Thymus (tissue), 11 donors: Measurements from ENCODE around the gene TMUB1. TPM values are rescaled to one million over a fixed set of nuclear protein-coding genes. Genes with fewer than 3 reads are reported as not detected.

Experiments used
- DNase-seq, 9 donors: peaks; one replicate each; pipeline ENCODE4 v3.0.0-alpha.2; 2013; ENCODE audit warnings: low spot score in 9 of 9, low read depth in 6 of 9, missing footprints in 1 of 9
- H3K27ac ChIP-seq, 2 donors: one replicate each; pipeline ENCODE4 v1.5.1; 2013; ENCODE audit warnings: control low read depth in 1 of 2, low read depth in 1 of 2, low read length in 1 of 2, mild to moderate bottlenecking in 1 of 2, moderate library complexity in 1 of 2
- H3K27me3 ChIP-seq, 2 donors: one replicate each; pipeline ENCODE4 v1.5.1; 2013; ENCODE audit warnings: low read length in 1 of 2; ENCODE audit not compliant: control insufficient read depth in 2 of 2, insufficient read depth in 1 of 2
- H3K36me3 ChIP-seq, 2 donors: one replicate each; pipeline ENCODE4 v1.5.1; 2013; ENCODE audit warnings: low read length in 1 of 2, mild to moderate bottlenecking in 1 of 2, moderate library complexity in 1 of 2; ENCODE audit not compliant: control insufficient read depth in 2 of 2, insufficient read depth in 2 of 2
- H3K4me1 ChIP-seq, 2 donors: one replicate each; pipeline ENCODE4 v1.5.1; 2013; ENCODE audit warnings: low read length in 2 of 2; ENCODE audit not compliant: control insufficient read depth in 2 of 2, insufficient read depth in 2 of 2
- H3K4me3 ChIP-seq, 2 donors: one replicate each; pipeline ENCODE4 v1.5.1; 2013; ENCODE audit warnings: low read length in 2 of 2, control low read depth in 1 of 2, mild to moderate bottlenecking in 1 of 2
- H3K9me3 ChIP-seq, 2 donors: one replicate each; pipeline ENCODE4 v1.5.1; 2013; ENCODE audit warnings: low read length in 1 of 2, mild to moderate bottlenecking in 1 of 2; ENCODE audit not compliant: control insufficient read depth in 2 of 2, insufficient read depth in 1 of 2
- WGBS: extraction: QIAGEN DNeasy Blood & Tissue Kit; methylation state at CpG from one replicate; pipeline ENCODE4 v1.1.7; 2013; 5-methylcytosine and 5-hydroxymethylcytosine counted together
- polyA plus RNA-seq: library from polyadenylated mRNA; stranded (reverse); fragments of 200-250 nt; gene quantifications from one replicate; pipeline ENCODE4 v1.2.3, GENCODE V29; 2013
- total RNA-seq: library from RNA; stranded (reverse); fragments of 120-200 nt; gene quantifications from one replicate; pipeline ENCODE4 v1.2.4, GENCODE V29; 2013
- donor health status: healthy.

The TMUB1 gene
- total and polyA plus RNA-seq, 2 donors, result 17.0 to 68.4 TPM

DNA sequence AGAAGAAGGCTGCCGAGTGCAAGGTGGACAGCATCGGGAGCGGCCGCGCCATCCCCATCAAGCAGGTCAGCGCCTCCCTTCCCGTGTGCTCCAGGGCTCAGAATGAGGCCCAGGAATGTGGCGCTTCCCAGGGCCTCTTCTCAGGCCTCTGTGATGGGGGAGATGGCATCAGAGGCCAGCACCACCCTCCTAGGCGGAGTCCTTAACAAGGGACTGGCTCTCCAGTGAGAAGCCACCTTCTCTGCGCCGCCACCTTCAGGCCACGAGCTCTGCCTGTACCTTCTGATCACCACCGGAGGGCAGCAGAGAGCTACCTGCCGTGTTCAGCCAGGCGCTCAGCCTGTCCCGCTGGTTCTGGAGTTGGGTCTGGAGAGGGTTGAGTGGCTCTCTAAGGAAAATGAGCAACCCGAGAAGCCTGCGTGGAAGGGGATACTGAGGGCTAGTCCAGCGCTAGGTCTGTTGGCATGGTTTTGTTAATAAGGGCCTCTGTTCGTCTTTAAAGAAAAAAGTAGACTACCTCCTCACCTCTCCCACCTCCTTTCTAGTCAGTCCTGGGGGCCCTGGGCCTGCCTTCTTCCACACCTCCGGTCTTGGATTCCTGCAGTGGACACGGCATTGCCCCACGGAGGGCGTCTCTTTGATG lies 40.6 kb upstream of the TMUB1 start:
- Histone ChIP-seq H3K27me3 (peaks cover 0 to 38% of the 10 kb centered on the region in 2 donors), H3K9me3 (peaks cover 0 to 6% of the 10 kb centered on the region in 2 donors), H3K4me3 (no peak overlapping the region), H3K36me3 (peaks cover 0 to 4% of the 10 kb centered on the region in 2 donors), H3K27ac (no peak overlapping the region), H3K4me1 (peaks cover 0 to 2% of the 10 kb centered on the region in 2 donors)
- WGBS, result 59% methylated on average over 24 of the region's 24 CpGs
- DNase-seq, result peak; percentile 45 to 84 (median 65)

DNA sequence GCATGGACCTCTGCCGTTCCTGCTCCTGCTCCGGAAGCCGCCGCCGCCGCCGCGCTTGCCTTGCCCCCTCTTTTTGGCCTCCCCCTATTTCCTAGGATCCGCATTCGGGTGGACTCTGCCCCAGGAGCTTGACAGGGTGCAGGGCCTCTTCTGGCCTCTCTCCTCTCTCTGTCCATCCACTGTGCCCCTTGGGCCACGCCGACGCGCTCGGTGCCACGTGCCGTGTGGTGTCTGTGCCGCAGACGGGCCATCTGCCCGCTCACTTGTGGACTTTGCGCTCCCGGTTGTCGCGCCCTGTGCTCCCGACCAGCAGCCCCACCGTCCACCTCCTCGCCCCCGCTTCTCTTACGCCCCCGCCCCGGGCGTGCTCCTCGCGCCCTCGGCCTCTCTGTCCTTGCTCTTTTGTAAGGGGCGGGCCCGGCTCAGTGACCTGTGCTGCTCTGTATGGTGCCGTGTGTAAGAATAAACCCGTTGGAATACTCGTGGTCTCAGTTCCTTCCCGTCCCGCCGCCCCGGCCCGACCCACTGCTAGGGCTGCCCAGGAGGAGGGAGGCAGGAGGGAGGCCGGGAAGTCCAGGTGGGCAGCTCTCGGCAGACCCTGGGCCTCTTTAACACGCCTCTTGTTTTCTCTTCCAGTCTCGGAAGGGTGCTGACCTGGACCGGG lies 40.0 kb upstream of the TMUB1 start:
- 96% methylated on average over 50 of the region's 50 CpGs for WGBS
- peaks cover 0 to 2% of the 10 kb centered on the region in 2 donors for H3K4me1 ChIP-seq
- H3K4me3 ChIP-seq, result no peak overlapping the region
- peaks cover 0 to 6% of the 10 kb centered on the region in 2 donors for H3K9me3 ChIP-seq
- peaks cover 0 to 4% of the 10 kb centered on the region in 2 donors for H3K36me3 ChIP-seq
- peaks cover 0 to 38% of the 10 kb centered on the region in 2 donors for H3K27me3 ChIP-seq
- DNase-seq, result no peak
- H3K27ac ChIP-seq, result no peak overlapping the region

DNA sequence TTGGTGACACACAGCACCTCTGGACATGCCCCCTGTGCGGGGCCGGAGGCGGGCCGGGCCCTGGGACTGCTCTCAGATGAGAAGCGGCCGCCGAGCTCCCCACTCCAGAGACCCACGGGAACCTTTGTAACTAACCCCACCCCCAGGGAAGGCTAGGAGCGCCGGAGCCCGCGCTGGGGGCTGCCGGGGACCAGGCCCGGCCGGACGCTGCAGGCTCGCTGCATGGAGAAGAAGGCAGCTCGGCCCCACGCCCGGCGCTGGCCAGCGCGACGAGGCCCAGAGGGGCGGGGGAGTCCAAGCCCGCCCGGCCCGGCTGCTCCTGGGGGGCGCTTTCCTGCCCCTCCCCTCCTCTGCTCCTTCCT lies 39.5 kb upstream of the TMUB1 start:
- DNase-seq, result no peak
- H3K36me3 ChIP-seq, result peaks cover 0 to 4% of the 10 kb centered on the region in 2 donors
- no peak overlapping the region for H3K27ac ChIP-seq
- 98% methylated on average over 29 of the region's 29 CpGs for WGBS
- peaks cover 0 to 2% of the 10 kb centered on the region in 2 donors for H3K4me1 ChIP-seq
- H3K9me3 ChIP-seq, result peaks cover 0 to 6% of the 10 kb centered on the region in 2 donors
- H3K4me3 ChIP-seq, result no peak overlapping the region
- H3K27me3 ChIP-seq, result peaks cover 0 to 39% of the 10 kb centered on the region in 2 donors

DNA sequence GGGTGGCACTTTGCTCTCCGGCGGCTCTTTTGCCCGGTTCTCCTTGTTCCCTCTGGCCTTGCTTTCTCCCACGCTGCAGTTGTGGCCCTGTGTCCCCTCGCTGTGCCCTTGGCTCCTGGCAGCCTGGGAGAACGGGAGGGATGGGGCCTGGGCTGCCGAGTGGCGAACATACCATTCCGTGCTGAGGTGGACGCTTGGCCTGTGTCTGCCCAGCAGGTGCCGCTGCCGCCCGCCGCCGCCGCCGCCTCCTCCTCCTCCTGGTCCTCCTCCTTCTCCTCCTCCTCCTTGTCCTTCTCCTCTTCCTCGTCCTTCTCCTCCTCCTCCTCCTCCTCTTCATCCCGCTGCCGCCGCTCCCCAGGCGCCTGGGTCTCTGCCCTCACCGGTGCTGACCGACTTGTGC lies 39.0 kb upstream of the TMUB1 start:
- H3K9me3 ChIP-seq, result peaks cover 0 to 6% of the 10 kb centered on the region in 2 donors
- H3K36me3 ChIP-seq, result peaks cover 0 to 4% of the 10 kb centered on the region in 2 donors
- no peak overlapping the region for H3K27ac ChIP-seq
- H3K4me3 ChIP-seq, result no peak overlapping the region
- H3K4me1 ChIP-seq, result peaks cover 0 to 2% of the 10 kb centered on the region in 2 donors
- peaks cover 0 to 40% of the 10 kb centered on the region in 2 donors for H3K27me3 ChIP-seq
- DNase-seq, result no peak
- WGBS, result 97% methylated on average over 24 of the region's 24 CpGs

DNA sequence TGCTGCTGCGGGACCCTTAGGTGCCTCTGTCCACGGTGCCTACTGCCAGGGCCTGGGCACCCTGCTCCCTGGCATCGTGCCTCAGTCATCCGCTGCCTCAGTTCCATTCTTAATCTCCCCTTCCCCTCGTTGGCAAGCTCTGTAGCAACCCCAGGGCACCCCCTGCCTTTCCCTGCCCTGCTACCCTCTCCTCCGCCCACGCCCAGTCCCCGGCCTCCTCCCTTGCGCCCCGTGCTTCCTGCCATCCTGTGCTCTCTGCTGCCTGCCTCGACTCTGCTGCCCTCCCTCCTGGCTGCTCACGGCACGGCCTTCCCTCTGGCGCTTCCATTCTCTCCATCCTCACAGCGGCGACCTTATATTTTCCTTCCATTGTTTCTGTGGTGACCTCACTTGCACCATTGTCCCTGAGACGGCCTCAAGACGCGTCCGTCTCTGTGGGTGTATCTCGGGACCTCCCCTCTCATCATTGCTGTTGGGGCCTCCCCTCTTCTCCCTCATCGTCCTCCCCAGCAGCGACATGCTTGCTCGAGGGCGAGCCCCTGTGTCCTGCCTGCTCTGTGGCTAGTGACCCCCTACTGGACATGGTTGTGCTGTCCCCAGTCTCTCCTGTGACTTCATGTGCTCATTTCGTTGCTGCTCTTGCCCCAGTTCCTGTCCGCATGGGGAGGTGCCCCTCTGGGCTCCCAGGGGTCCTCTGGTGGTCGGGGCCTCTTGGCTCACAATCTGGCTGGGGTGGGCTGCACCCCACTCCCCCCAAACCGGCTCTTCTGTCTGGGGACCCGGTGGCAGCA lies 38.3 kb upstream of the TMUB1 start:
- peaks cover 0 to 6% of the 10 kb centered on the region in 2 donors for H3K9me3 ChIP-seq
- no peak overlapping the region for H3K4me3 ChIP-seq
- DNase-seq, result no peak
- peaks cover 6 to 40% of the 10 kb centered on the region in 2 donors for H3K27me3 ChIP-seq
- H3K36me3 ChIP-seq, result peaks cover 0 to 4% of the 10 kb centered on the region in 2 donors
- peaks cover 0 to 2% of the 10 kb centered on the region in 2 donors for H3K4me1 ChIP-seq
- H3K27ac ChIP-seq, result no peak overlapping the region
- WGBS, result 91% methylated on average over 30 of the region's 30 CpGs

DNA sequence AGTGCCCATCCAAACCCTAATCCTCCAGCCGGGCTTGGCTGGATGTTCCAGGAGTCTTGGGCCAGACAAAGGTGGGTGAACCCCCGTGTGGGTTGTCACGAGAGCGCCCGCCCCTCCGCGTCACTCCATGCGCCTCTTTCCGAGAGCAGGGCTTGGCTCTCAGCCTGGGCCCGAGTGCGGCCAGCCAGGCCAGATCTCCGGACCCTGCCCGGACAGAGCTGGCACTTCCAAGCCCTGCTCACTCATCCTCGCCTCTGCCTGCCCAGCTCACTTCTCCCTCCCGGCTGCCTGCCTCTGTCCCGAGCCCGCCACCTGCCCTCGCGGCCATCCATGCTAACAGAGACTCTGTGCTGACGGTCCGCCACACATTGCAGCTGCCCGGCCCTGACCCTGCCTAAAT lies 37.6 kb upstream of the TMUB1 start:
- WGBS, result 96% methylated on average over 22 of the region's 22 CpGs
- DNase-seq, result no peak

DNA sequence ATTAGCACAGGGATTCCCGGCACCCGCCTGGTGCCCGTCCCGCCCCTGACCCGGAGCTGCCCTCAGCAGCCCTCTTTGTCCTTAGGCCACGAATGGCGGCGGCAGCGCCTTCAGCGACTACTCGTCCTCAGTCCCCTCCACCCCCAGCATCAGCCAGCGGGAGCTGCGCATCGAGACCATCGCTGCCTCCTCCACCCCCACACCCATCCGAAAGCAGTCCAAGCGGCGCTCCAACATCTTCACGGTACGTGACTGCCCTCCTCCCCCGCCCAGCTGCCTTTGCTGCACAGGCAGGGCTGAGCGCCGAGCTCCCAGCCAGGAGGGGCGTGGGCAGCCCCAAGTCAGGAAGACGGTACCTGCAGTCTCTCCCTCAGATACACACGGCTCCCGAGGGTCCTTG lies 36.6 kb upstream of the TMUB1 start:
- H3K27me3 ChIP-seq, result peaks cover 22 to 35% of the 10 kb centered on the region in 2 donors
- peaks cover 0 to 2% of the 10 kb centered on the region in 2 donors for H3K4me1 ChIP-seq
- peaks cover 0 to 4% of the 10 kb centered on the region in 2 donors for H3K36me3 ChIP-seq
- H3K9me3 ChIP-seq, result peaks cover 0 to 6% of the 10 kb centered on the region in 2 donors
- no peak overlapping the region for H3K27ac ChIP-seq
- H3K4me3 ChIP-seq, result no peak overlapping the region
- no peak for DNase-seq
- 96% methylated on average over 27 of the region's 27 CpGs for WGBS

More for the DNA sequence above, 37.6 kb upstream of the TMUB1 start:
- Histone ChIP-seq H3K27ac (no peak overlapping the region), H3K9me3 (peaks cover 0 to 6% of the 10 kb centered on the region in 2 donors), H3K27me3 (peaks cover 12 to 40% of the 10 kb centered on the region in 2 donors), H3K36me3 (peaks cover 0 to 4% of the 10 kb centered on the region in 2 donors), H3K4me3 (no peak overlapping the region), H3K4me1 (peaks cover 0 to 2% of the 10 kb centered on the region in 2 donors)

DNA sequence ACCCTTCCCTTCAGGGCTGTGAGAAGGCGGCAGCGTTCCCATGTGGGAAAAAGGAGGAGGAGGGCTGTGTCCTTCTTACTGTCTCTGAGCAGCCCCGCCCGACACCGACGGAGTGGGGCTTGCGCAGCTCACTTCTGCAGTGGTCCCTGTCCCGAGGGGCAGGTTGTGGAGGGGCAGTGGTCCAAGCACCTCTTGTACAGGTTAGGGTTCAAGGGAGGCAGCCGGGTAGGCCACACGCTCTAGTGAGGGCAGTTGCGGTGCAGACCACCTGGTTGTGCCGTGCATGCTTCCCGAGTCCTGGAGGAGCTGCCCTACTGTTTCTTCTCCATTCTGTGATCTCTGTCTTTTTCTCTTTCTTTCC lies 35.7 kb upstream of the TMUB1 start:
- 93% methylated on average over 13 of the region's 13 CpGs for whole genome bisulfite sequencing

More for the DNA sequence above, 35.7 kb upstream of the TMUB1 start:
- H3K9me3 ChIP-seq, result peaks cover 0 to 6% of the 10 kb centered on the region in 2 donors
- no peak overlapping the region for H3K27ac ChIP-seq
- no peak overlapping the region for H3K4me3 ChIP-seq
- H3K4me1 ChIP-seq, result peaks cover 0 to under 1% of the 10 kb centered on the region in 2 donors
- DNase-seq, result no peak
- H3K36me3 ChIP-seq, result peaks cover 0 to 4% of the 10 kb centered on the region in 2 donors
- H3K27me3 ChIP-seq, result peaks cover 31 to 32% of the 10 kb centered on the region in 2 donors
